GM21619 (cell line): ENCODE measurements around the gene TBCE.
"Not testable (repeated sequence)": the region's sequence is repeated elsewhere in the genome, so short reads cannot be mapped to it uniquely, and the experiment has no call there.

ENCODE experiments used
- ATAC-seq: cut with Tn5 transposase; IDR thresholded peaks from one replicate; pipeline ENCODE4 v1.9.1; 2021; ENCODE audit not compliant: unreplicated experiment

TBCE gene

GRCh38 chr1:235450886-235451483 lies 83.8 kb downstream of the TBCE start:
- ATAC-seq = no peak

GRCh38 chr1:235454021-235454420 lies 86.8 kb downstream of the TBCE start:
- no peak for ATAC-seq

GRCh38 chr1:235455097-235455496 lies 87.9 kb downstream of the TBCE start:
- ATAC-seq = no peak

- ATAC-seq = no peak
These were observed 88.6 kb downstream of the TBCE start for GRCh38 chr1:235455823-235456222.

GRCh38 chr1:235457856-235458255 lies 90.6 kb downstream of the TBCE start:
- ATAC-seq = not testable (repeated sequence)

- ATAC-seq = no peak
These were observed 93.5 kb downstream of the TBCE start for GRCh38 chr1:235460770-235461169.

GRCh38 chr1:235461954-235462353 lies 94.7 kb downstream of the TBCE start:
- ATAC-seq = no peak

GRCh38 chr1:235462832-235463231 lies 95.6 kb downstream of the TBCE start:
- ATAC-seq = not testable (repeated sequence)

- no peak for ATAC-seq
These were observed 97.8 kb downstream of the TBCE start for GRCh38 chr1:235465066-235465465.

- no peak for ATAC-seq
These were observed 100.8 kb downstream of the TBCE start for GRCh38 chr1:235468004-235468403.

- no peak for ATAC-seq
These were observed 101.7 kb downstream of the TBCE start for GRCh38 chr1:235468970-235469369.

GRCh38 chr1:235469897-235470296 lies 102.7 kb downstream of the TBCE start:
- not testable (repeated sequence) for ATAC-seq

- no peak for ATAC-seq
These were observed 103.7 kb downstream of the TBCE start for GRCh38 chr1:235470741-235471439.

GRCh38 chr1:235473806-235474205 lies 106.6 kb downstream of the TBCE start:
- ATAC-seq = no peak

- no peak for ATAC-seq
These were observed 115.9 kb downstream of the TBCE start for GRCh38 chr1:235483090-235483489.

- no peak for ATAC-seq
These were observed 118.3 kb downstream of the TBCE start for GRCh38 chr1:235485558-235485957.

- no peak for ATAC-seq
These were observed 119.1 kb downstream of the TBCE start for GRCh38 chr1:235486321-235486720.

- no peak for ATAC-seq
These were observed 124.4 kb downstream of the TBCE start for GRCh38 chr1:235491644-235492043.

- no peak for ATAC-seq
These were observed 127.3 kb downstream of the TBCE start for GRCh38 chr1:235494531-235494930.

- no peak for ATAC-seq
These were observed 127.8 kb downstream of the TBCE start for GRCh38 chr1:235495030-235495429.

- ATAC-seq = no peak
These were observed 128.3 kb downstream of the TBCE start for GRCh38 chr1:235495551-235495950.

GRCh38 chr1:235500971-235501540 lies 133.8 kb downstream of the TBCE start:
- ATAC-seq = no peak
